ENCODE measurements around the gene PTPRK. TPM values are rescaled to one million over a fixed set of nuclear protein-coding genes. Genes with fewer than 3 reads are reported as not detected.
A peak's percentile ranks its signal among the peaks of the same experiment; 100 is the strongest.

PTPRK gene
- total RNA-seq, 1 experiment from 2014 or later, result 89.3 TPM

- no peaks in the 10 kb centered on the region for H4K20me1 ChIP-seq (ENCODE audit: insufficient read depth)
- no peaks in the 10 kb centered on the region for H3F3A ChIP-seq (ENCODE audit: insufficient read depth, low read depth)
- H2AFZ ChIP-seq, result no peak overlapping the region
- TF ChIP-seq CTCF (conservative IDR thresholded peaks at IDR 0.05) (no peak), EZH2 (IDR thresholded peaks at IDR 0.05; ENCODE audit: low read depth) (no peak)
- H3K9me2 ChIP-seq (ENCODE audit: insufficient read depth), result no peaks in the 10 kb centered on the region
- ChIA-PET POLR2A (ENCODE audit: unreplicated experiment) (no interaction called here), CTCF (no interaction called here)
- intact Hi-C loops (cut with micrococcal nuclease; ENCODE audit: unreplicated experiment), result no loop called here
- no peaks in the 10 kb centered on the region for H3K9me3 ChIP-seq (ENCODE audit: insufficient read depth, low read depth)
- H3K36me3 ChIP-seq (ENCODE audit: low read depth), result no peaks in the 10 kb centered on the region
- H3K27ac ChIP-seq, result no peak overlapping the region
- no TSS peak for BruUV-seq (replicated peaks)
- H3K4me3 ChIP-seq, result no peak overlapping the region
- DNase-seq, result no peak
- no peaks in the 10 kb centered on the region for H3K27me3 ChIP-seq (ENCODE audit: insufficient read depth, low read depth)
- H3K4me1 ChIP-seq (replicated peaks; ENCODE audit: insufficient read depth), result no peaks in the 10 kb centered on the region
- H3K79me2 ChIP-seq (ENCODE audit: low read depth), result peaks cover 19% of the 10 kb centered on the region
- H3K4me2 ChIP-seq, result no peak overlapping the region
Measured at GRCh38 chr6:128310451-128310850, 209.9 kb downstream of the PTPRK start.

GRCh38 chr6:128307671-128308070 is 212.7 kb downstream of the PTPRK start:
- no peak overlapping the region for H3K27ac ChIP-seq
- no peaks in the 10 kb centered on the region for H3K9me3 ChIP-seq (ENCODE audit: insufficient read depth, low read depth)
- BruUV-seq (replicated peaks), result no TSS peak
- no peaks in the 10 kb centered on the region for H3K36me3 ChIP-seq (ENCODE audit: low read depth)
- POLR2A ChIA-PET (ENCODE audit: unreplicated experiment), result no interaction called here
- CTCF ChIA-PET, result no interaction called here
- no peaks in the 10 kb centered on the region for H4K20me1 ChIP-seq (ENCODE audit: insufficient read depth)
- intact Hi-C loops (cut with micrococcal nuclease; ENCODE audit: unreplicated experiment), result no loop called here
- H3K4me1 ChIP-seq (replicated peaks; ENCODE audit: insufficient read depth), result no peaks in the 10 kb centered on the region
- H2AFZ ChIP-seq, result no peak overlapping the region
- TF ChIP-seq CTCF (conservative IDR thresholded peaks at IDR 0.05) (no peak), EZH2 (IDR thresholded peaks at IDR 0.05; ENCODE audit: low read depth) (no peak)
- DNase-seq, result peak in 1 of 2 experiments; percentile 45
- H3K4me2 ChIP-seq, result no peak overlapping the region
- H3F3A ChIP-seq (ENCODE audit: insufficient read depth, low read depth), result no peaks in the 10 kb centered on the region
- peaks cover 26% of the 10 kb centered on the region; the same call in 1 of the 2 replicates for H3K79me2 ChIP-seq (ENCODE audit: low read depth)
- no peaks in the 10 kb centered on the region for H3K9me2 ChIP-seq (ENCODE audit: insufficient read depth)
- H3K27me3 ChIP-seq (ENCODE audit: insufficient read depth, low read depth), result no peaks in the 10 kb centered on the region
- H3K4me3 ChIP-seq, result no peak overlapping the region

- CTCF ChIA-PET, result interaction anchor here (0.6 kb wide), 1 partner anchor 166 kb away, joined by 3 read pairs; no protein-coding TSS in a partner anchor
- DNase-seq, result no peak
- Histone ChIP-seq H3K27ac (no peak overlapping the region), H3F3A (ENCODE audit: insufficient read depth, low read depth) (peaks cover 3% of the 10 kb centered on the region; the same call in 1 of the 2 replicates), H3K27me3 (ENCODE audit: insufficient read depth, low read depth) (no peaks in the 10 kb centered on the region), H3K9me2 (ENCODE audit: insufficient read depth) (no peaks in the 10 kb centered on the region), H2AFZ (no peak overlapping the region), H3K36me3 (ENCODE audit: low read depth) (no peaks in the 10 kb centered on the region), H3K79me2 (ENCODE audit: low read depth) (peaks cover 26% of the 10 kb centered on the region; the same call in 1 of the 2 replicates), H4K20me1 (ENCODE audit: insufficient read depth) (no peaks in the 10 kb centered on the region), H3K4me3 (no peak overlapping the region), H3K4me2 (no peak overlapping the region), H3K4me1 (replicated peaks; ENCODE audit: insufficient read depth) (no peaks in the 10 kb centered on the region), H3K9me3 (ENCODE audit: insufficient read depth, low read depth) (no peaks in the 10 kb centered on the region)
- POLR2A ChIA-PET (ENCODE audit: unreplicated experiment), result interaction anchor here (0.6 kb wide), 1 partner anchor 102 kb away, joined by 9 read pairs; no protein-coding TSS in a partner anchor
- intact Hi-C loops (cut with micrococcal nuclease; ENCODE audit: unreplicated experiment), result no loop called here
- TF ChIP-seq EZH2 (IDR thresholded peaks at IDR 0.05; ENCODE audit: low read depth), result no peak
- TF ChIP-seq CTCF (conservative IDR thresholded peaks at IDR 0.05), result no peak
- no TSS peak for BruUV-seq (replicated peaks)
Measured at GRCh38 chr6:128305976-128306375, 214.4 kb downstream of the PTPRK start.
